GM19328 (cell line): ENCODE results near the gene ST13.
"Not testable (repeated sequence)": the region's sequence is repeated elsewhere in the genome, so short reads cannot be mapped to it uniquely, and the experiment has no call there.

Source experiments
- ATAC-seq: cut with Tn5 transposase; IDR thresholded peaks from one replicate; pipeline ENCODE4 v1.9.1; 2021; ENCODE audit warnings: mild to moderate bottlenecking, moderate library complexity; ENCODE audit not compliant: unreplicated experiment

ST13 gene

GRCh38 chr22:40856513-40857308 lies at the start of gene ST13, which contains the start of gene XPNPEP3:
TSS of gene ST13 (minus strand) at chr22:40856639. CDS start at chr22:40856540, 99 bp downstream.
TSS of gene XPNPEP3 (plus strand) at chr22:40857148. CDS start at chr22:40857182, 34 bp downstream.
- ATAC-seq = peak; percentile 84

GRCh38 chr22:40904101-40904500 lies 47.7 kb upstream of the ST13 start:
- ATAC-seq = no peak

- no peak for ATAC-seq
These were observed 42.5 kb upstream of the ST13 start for GRCh38 chr22:40898850-40899357.

GRCh38 chr22:40894417-40894816 lies 38.0 kb upstream of the ST13 start:
- no peak for ATAC-seq

GRCh38 chr22:40890881-40891280 lies 34.4 kb upstream of the ST13 start:
- no peak for ATAC-seq

GRCh38 chr22:40889116-40889515 lies 32.7 kb upstream of the ST13 start:
- ATAC-seq = no peak

- ATAC-seq = no peak
These were observed 22.5 kb upstream of the ST13 start for GRCh38 chr22:40878922-40879321.

- no peak for ATAC-seq
These were observed 21.0 kb upstream of the ST13 start for GRCh38 chr22:40877488-40877887.

- no peak for ATAC-seq
These were observed 20.5 kb upstream of the ST13 start for GRCh38 chr22:40876907-40877306.

GRCh38 chr22:40875111-40875510 lies 18.7 kb upstream of the ST13 start:
- no peak for ATAC-seq

- ATAC-seq = no peak
These were observed 17.6 kb upstream of the ST13 start for GRCh38 chr22:40874016-40874415.

GRCh38 chr22:40868379-40868778 lies 11.9 kb upstream of the ST13 start:
- not testable (repeated sequence) for ATAC-seq

- no peak for ATAC-seq
These were observed 10.7 kb upstream of the ST13 start for GRCh38 chr22:40867109-40867508.

- no peak for ATAC-seq
These were observed 6.1 kb upstream of the ST13 start for GRCh38 chr22:40862537-40862936.

- no peak for ATAC-seq
These were observed 5.6 kb upstream of the ST13 start, which contains the start of gene DNAJB7 for GRCh38 chr22:40862013-40862412. TSS of gene DNAJB7 (minus strand) at chr22:40862113. CDS start at chr22:40861994, 119 bp downstream.

GRCh38 chr22:40857309-40857855 lies 943 bp upstream of the ST13 start:
- no peak for ATAC-seq

- ATAC-seq = peak; percentile 20
These were observed 393 bp downstream of the ST13 start for GRCh38 chr22:40855979-40856512.

GRCh38 chr22:40855071-40855978 lies 1.1 kb downstream of the ST13 start:
- no peak for ATAC-seq

GRCh38 chr22:40853961-40854360 lies 2.5 kb downstream of the ST13 start:
- no peak for ATAC-seq

- ATAC-seq = no peak
These were observed 3.1 kb downstream of the ST13 start for GRCh38 chr22:40853333-40853732.

- ATAC-seq = not testable (repeated sequence)
These were observed 10.6 kb downstream of the ST13 start for GRCh38 chr22:40845816-40846215.
